IMR-90 (cell line): ENCODE results near the gene PTX4. TPM values are rescaled to one million over a fixed set of nuclear protein-coding genes. Genes with fewer than 3 reads are reported as not detected.

Experiments
- ATAC-seq: fragments of 200-7000 bp; cut with Tn5 transposase; 2 replicates; pipeline ENCODE4 v1.9.1; 2020; ENCODE audit warnings: low read depth, mild to moderate bottlenecking, moderate library complexity
- BruUV-seq: library from RNA; stranded (reverse); fragments of 400-500 nt; replicated peaks from 2 replicates; lab custom pipeline; 2021; lab: Mats Ljungman, UMichigan
- CTCF ChIA-PET: fragments of 300-600 bp; formaldehyde crosslinking; extraction: SDS; loops from one replicate; lab custom pipeline; 2021; ENCODE audit warnings: antibody characterized with exemption; lab: Yijun Ruan, JAX
- POLR2A ChIA-PET: fragments of 300-600 bp; sonication (Branson Sonifier 250); formaldehyde crosslinking; loops from one replicate; lab custom pipeline; 2022; ENCODE audit warnings: antibody characterized with exemption; ENCODE audit not compliant: unreplicated experiment; lab: Charles Lee
- DNase-seq: peaks from one replicate; pipeline ENCODE4 v3.0.0; 2013
- H2AFZ ChIP-seq: replicated peaks from 2 replicates; pipeline ENCODE3; 2013; ENCODE audit warnings: low read length, mild to moderate bottlenecking; ENCODE audit not compliant: poor library complexity
- H2AK5ac ChIP-seq: 2 replicates; pipeline ENCODE4 v1.6.1; 2013; ENCODE audit warnings: low read depth, low read length, inconsistent platforms
- H2AK9ac ChIP-seq: replicated peaks from 2 replicates; pipeline ENCODE3; 2013; ENCODE audit warnings: mild to moderate bottlenecking, low read depth, low read length, moderate library complexity; ENCODE audit not compliant: poor library complexity
- H2BK120ac ChIP-seq: 2 replicates; pipeline ENCODE4 v1.6.1; 2013; ENCODE audit warnings: low read depth, low read length, inconsistent platforms
- H2BK15ac ChIP-seq: 3 replicates; pipeline ENCODE4 v1.6.1; 2013; ENCODE audit warnings: low read depth, low read length, inconsistent platforms
- H2BK20ac ChIP-seq: 2 replicates; pipeline ENCODE4 v1.6.1; 2013; ENCODE audit warnings: low read depth, mild to moderate bottlenecking, inconsistent platforms, low read length, moderate library complexity
- H2BK5ac ChIP-seq: 2 replicates; pipeline ENCODE4 v1.6.1; 2013; ENCODE audit warnings: mild to moderate bottlenecking, low read depth, low read length, inconsistent platforms; ENCODE audit not compliant: poor library complexity, severe bottlenecking
- H3K14ac ChIP-seq: replicated peaks from 2 replicates; pipeline ENCODE4 v1.6.1; 2013; ENCODE audit warnings: low read depth, low read length, inconsistent platforms
- H3K18ac ChIP-seq: 2 replicates; pipeline ENCODE4 v1.6.1; 2013; ENCODE audit warnings: low read depth, low read length, control low read depth
- H3K23ac ChIP-seq: 2 replicates; pipeline ENCODE4 v1.6.1; 2013; ENCODE audit warnings: low read depth, low read length, inconsistent platforms
- H3K27ac ChIP-seq: 2 replicates; pipeline ENCODE4 v1.5.1; 2013; ENCODE audit warnings: mild to moderate bottlenecking, control low read depth, low read length; ENCODE audit not compliant: insufficient read depth
- H3K27me3 ChIP-seq: 2 replicates; pipeline ENCODE4 v1.6.1; 2013; ENCODE audit warnings: low read length; ENCODE audit not compliant: control insufficient read depth, insufficient read depth
- H3K36me3 ChIP-seq: 2 replicates; pipeline ENCODE4 v1.6.1; 2013; ENCODE audit warnings: low read length, mixed read lengths; ENCODE audit not compliant: control insufficient read depth, insufficient read depth
- H3K4ac ChIP-seq: 2 replicates; pipeline ENCODE4 v1.6.1; 2013; ENCODE audit warnings: low read depth, low read length, inconsistent platforms
- H3K4me1 ChIP-seq: 2 replicates; pipeline ENCODE4 v1.6.1; 2013; ENCODE audit warnings: low read length, mixed read lengths; ENCODE audit not compliant: control insufficient read depth, insufficient read depth
- H3K4me2 ChIP-seq: 2 replicates; pipeline ENCODE4 v1.6.1; 2013; ENCODE audit warnings: low read depth, mild to moderate bottlenecking, control low read depth, low read length, moderate library complexity
- H3K4me3 ChIP-seq: 2 replicates; pipeline ENCODE4 v1.5.1; 2013; ENCODE audit warnings: low read depth, mild to moderate bottlenecking, control low read depth, low read length, moderate library complexity; ENCODE audit not compliant: insufficient read depth
- H3K56ac ChIP-seq: 2 replicates; pipeline ENCODE4 v1.6.1; 2013; ENCODE audit warnings: low read length, inconsistent platforms; ENCODE audit not compliant: insufficient read depth; ENCODE audit errors: extremely low read depth
- H3K79me1 ChIP-seq, 2 experiments: 2 replicates each; pipeline ENCODE4 v1.6.1; 2013; ENCODE audit warnings: low read length in 2 of 2, inconsistent platforms in 1 of 2, low read depth in 1 of 2
- H3K9ac ChIP-seq: 2 replicates; pipeline ENCODE4 v1.6.1; 2013; ENCODE audit warnings: low read depth, low read length, control low read depth
- H3K9me1 ChIP-seq: 2 replicates; pipeline ENCODE4 v1.6.1; 2013; ENCODE audit warnings: low read length, inconsistent platforms; ENCODE audit not compliant: insufficient read depth
- H3K9me3 ChIP-seq: 2 replicates; pipeline ENCODE4 v1.6.1; 2013; ENCODE audit warnings: low read length; ENCODE audit not compliant: control insufficient read depth, insufficient read depth
- H4K20me1 ChIP-seq: 2 replicates; pipeline ENCODE4 v1.6.1; 2013; ENCODE audit warnings: low read length, inconsistent platforms; ENCODE audit not compliant: insufficient read depth
- H4K5ac ChIP-seq: 2 replicates; pipeline ENCODE4 v1.6.1; 2013; ENCODE audit warnings: mild to moderate bottlenecking, low read depth, low read length, control low read depth
- H4K8ac ChIP-seq, 2 experiments: 2 replicates each; pipeline ENCODE4 v1.6.1; 2013; ENCODE audit warnings: low read depth in 2 of 2, low read length in 2 of 2, control low read depth in 1 of 2, inconsistent platforms in 1 of 2
- H4K91ac ChIP-seq: 2 replicates; pipeline ENCODE4 v1.6.1; 2013; ENCODE audit warnings: low read depth, low read length, inconsistent platforms; ENCODE audit not compliant: insufficient read depth
- BHLHE40 ChIP-seq: fragments of 150-350 bp; IDR thresholded peaks from 2 replicates; pipeline ENCODE4 v1.6.1; 2016; ENCODE audit warnings: mild to moderate bottlenecking, low read depth, low read length
- MAFK ChIP-seq: IDR thresholded peaks from 2 replicates; pipeline ENCODE4 v1.6.1; 2012; ENCODE audit warnings: low read depth, low read length, improper control_type of control experiment
- MXI1 ChIP-seq: IDR thresholded peaks from 2 replicates; pipeline ENCODE4 v1.6.1; 2012; ENCODE audit warnings: low read depth, mild to moderate bottlenecking, low read length, moderate library complexity, borderline replicate concordance
- RFX5 ChIP-seq: IDR thresholded peaks from 2 replicates; pipeline ENCODE4 v1.8.0; 2012; ENCODE audit warnings: low read depth, mild to moderate bottlenecking, low read length, moderate library complexity
- USF2 ChIP-seq: fragments of 150-350 bp; IDR thresholded peaks from 2 replicates; pipeline ENCODE4 v1.6.1; 2017; ENCODE audit warnings: mild to moderate bottlenecking, antibody characterized with exemption, low read length, low read depth
- WGBS, 2 experiments: methylation state at CpG; one replicate each; pipeline versions ENCODE4 v1.1.5 to v1.1.7; 2013; ENCODE audit warnings: missing lambda C conversion rate in 2 of 2; ENCODE audit not compliant: insufficient read length in 1 of 2; ENCODE audit errors: extremely low coverage in 2 of 2; 5-methylcytosine and 5-hydroxymethylcytosine counted together
- dilution Hi-C: fragments of 300-500 bp; cut with HindIII; formaldehyde crosslinking; loops from one replicate; pipeline ENCODE4 v1.14.3; 2018; ENCODE audit warnings: low sequenced_read_pairs; ENCODE audit not compliant: unreplicated experiment
- in situ Hi-C: fragments of 300-500 bp; cut with MboI; formaldehyde crosslinking; loops from 3 replicates; pipeline ENCODE4 v1.14.3; 2019; ENCODE audit warnings: low sequenced_read_pairs, inconsistent platforms, mixed read lengths
- intact Hi-C: fragments of 100-400 bp; cut with micrococcal nuclease; formaldehyde crosslinking; loops from 2 replicates; pipeline ENCODE4 v1.10.0; 2022
- polyA plus RNA-seq, 3 experiments: library from polyadenylated mRNA; depleted of rRNA; stranded (reverse); fragments of >200 nt; gene quantifications; 2 replicates each; pipeline ENCODE4 v1.2.3, GENCODE V29; 2012; ENCODE audit warnings: low replicate concordance in 1 of 3
- total RNA-seq: library from RNA; depleted of rRNA; stranded (reverse); fragments of >200 nt; gene quantifications from 2 replicates; pipeline ENCODE4 v1.2.3, GENCODE V29; 2012
- TF ChIP-seq, protein P1 (sequence below): conservative IDR thresholded peaks from 2 replicates; pipeline ENCODE4 v1.5.1; 2012; ENCODE audit warnings: mild to moderate bottlenecking, low read depth, low read length, improper control_type of control experiment

PTX4 gene
- total and polyA plus RNA-seq, 2 of the 4 experiments (the other 2 are of a cell fraction), result 0.07 TPM; not detected in 1

GRCh38 chr16:1508494-1509187 lies 19.9 kb upstream of the PTX4 start:
- 92% methylated on average over 8 of the region's 24 CpGs; no CpG with 5 or more reads in 1 of the 2 experiments for WGBS, 2 experiments
- H3K23ac ChIP-seq, result no peak overlapping the region
- H3K9me1 ChIP-seq, result no peaks in the 10 kb centered on the region
- H3K27ac ChIP-seq, result no peak overlapping the region
- H2BK120ac ChIP-seq, result no peak overlapping the region
- intact Hi-C loops (no loop called here), in situ Hi-C loops (no loop called here), dilution Hi-C loops (no loop called here)
- ChIA-PET POLR2A (no interaction called here), CTCF (no interaction called here)
- ATAC-seq (no peak), DNase-seq (no peak)
- no peak overlapping the region for H2BK15ac ChIP-seq
- no peaks in the 10 kb centered on the region for H3K4me1 ChIP-seq
- no peaks in the 10 kb centered on the region; the same call in 1 of the 2 replicates for H4K20me1 ChIP-seq
- H3K4me2 ChIP-seq, result no peak overlapping the region
- no peak overlapping the region for H4K91ac ChIP-seq
- H2AK9ac ChIP-seq, result no peak overlapping the region
- peaks cover 25% of the 10 kb centered on the region for H3K36me3 ChIP-seq
- H3K27me3 ChIP-seq, result no peaks in the 10 kb centered on the region
- H3K79me1 ChIP-seq, result no peaks in the 10 kb centered on the region
- no TSS peak for BruUV-seq
- no peaks in the 10 kb centered on the region for H3K9me3 ChIP-seq
- H2AK5ac ChIP-seq, result no peak overlapping the region
- no peak overlapping the region for H3K9ac ChIP-seq
- H3K4me3 ChIP-seq, result no peak overlapping the region
- TF ChIP-seq MAFK (no peak), BHLHE40 (no peak), RFX5 (no peak), USF2 (no peak), MXI1 (no peak)
- TF ChIP-seq, protein P1, sequence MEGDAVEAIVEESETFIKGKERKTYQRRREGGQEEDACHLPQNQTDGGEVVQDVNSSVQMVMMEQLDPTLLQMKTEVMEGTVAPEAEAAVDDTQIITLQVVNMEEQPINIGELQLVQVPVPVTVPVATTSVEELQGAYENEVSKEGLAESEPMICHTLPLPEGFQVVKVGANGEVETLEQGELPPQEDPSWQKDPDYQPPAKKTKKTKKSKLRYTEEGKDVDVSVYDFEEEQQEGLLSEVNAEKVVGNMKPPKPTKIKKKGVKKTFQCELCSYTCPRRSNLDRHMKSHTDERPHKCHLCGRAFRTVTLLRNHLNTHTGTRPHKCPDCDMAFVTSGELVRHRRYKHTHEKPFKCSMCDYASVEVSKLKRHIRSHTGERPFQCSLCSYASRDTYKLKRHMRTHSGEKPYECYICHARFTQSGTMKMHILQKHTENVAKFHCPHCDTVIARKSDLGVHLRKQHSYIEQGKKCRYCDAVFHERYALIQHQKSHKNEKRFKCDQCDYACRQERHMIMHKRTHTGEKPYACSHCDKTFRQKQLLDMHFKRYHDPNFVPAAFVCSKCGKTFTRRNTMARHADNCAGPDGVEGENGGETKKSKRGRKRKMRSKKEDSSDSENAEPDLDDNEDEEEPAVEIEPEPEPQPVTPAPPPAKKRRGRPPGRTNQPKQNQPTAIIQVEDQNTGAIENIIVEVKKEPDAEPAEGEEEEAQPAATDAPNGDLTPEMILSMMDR, result no peak
- no peak overlapping the region for H3K4ac ChIP-seq
- no peak overlapping the region for H3K18ac ChIP-seq
- H4K8ac ChIP-seq, result no peak overlapping the region
- H2BK5ac ChIP-seq, result no peak overlapping the region
- no peak overlapping the region for H4K5ac ChIP-seq
- no peak overlapping the region for H3K14ac ChIP-seq
- H2AFZ ChIP-seq, result no peak overlapping the region
- no peak overlapping the region for H3K56ac ChIP-seq
- H2BK20ac ChIP-seq, result no peak overlapping the region
